ENCODE results near the gene CRYBG1.

- TF ChIP-seq CTCF (IDR thresholded peaks at IDR 0.05) = no peak
- no peak for TF ChIP-seq POLR2A (IDR thresholded peaks at IDR 0.05)
These were observed 113.3 kb downstream of the CRYBG1 start for GRCh38 chr6:106473812-106474211.
